Urinary bladder (tissue), 4 donors: Measurements from ENCODE around the gene GAB1. TPM values are rescaled to one million over a fixed set of nuclear protein-coding genes. Genes with fewer than 3 reads are reported as not detected.

Experiments
- DNase-seq: peaks from one replicate; pipeline ENCODE4 v3.0.0-alpha.2; 2015; ENCODE audit errors: extremely low spot score
- H3K27ac ChIP-seq: one replicate; pipeline ENCODE4 v1.5.1; 2013; ENCODE audit warnings: low read depth, mild to moderate bottlenecking, moderate library complexity
- H3K36me3 ChIP-seq: one replicate; pipeline ENCODE4 v1.6.1; 2013; ENCODE audit warnings: mild to moderate bottlenecking, moderate library complexity; ENCODE audit not compliant: insufficient read depth
- H3K4me1 ChIP-seq: one replicate; pipeline ENCODE4 v1.6.1; 2013; ENCODE audit warnings: mild to moderate bottlenecking, moderate library complexity; ENCODE audit not compliant: insufficient read depth
- H3K4me3 ChIP-seq: one replicate; pipeline ENCODE4 v1.5.1; 2013; ENCODE audit warnings: low read depth, low read length
- WGBS: extraction: QIAGEN DNeasy Blood & Tissue Kit; methylation state at CpG from one replicate; pipeline ENCODE4 v1.1.7; 2013; 5-methylcytosine and 5-hydroxymethylcytosine counted together
- polyA plus RNA-seq: library from polyadenylated mRNA; stranded (reverse); fragments of 200-250 nt; gene quantifications from one replicate; pipeline ENCODE4 v1.2.3, GENCODE V29; 2013
- total RNA-seq: library from RNA; depleted of rRNA; stranded (reverse); fragments of >200 nt; gene quantifications from one replicate; pipeline ENCODE4 v1.2.3, GENCODE V29; 2014
- donor health status: healthy with polysubstance abuse.
- donor health status: healthy.

GAB1 gene
- total and polyA plus RNA-seq, 2 donors, result 11.4 to 86.4 TPM

- Histone ChIP-seq H3K4me3 (no peak overlapping the region), H3K36me3 (peaks cover 2% of the 10 kb centered on the region), H3K4me1 (no peaks in the 10 kb centered on the region), H3K27ac (no peak overlapping the region)
- WGBS, result 83% methylated on average over 2 of the region's 2 CpGs
- DNase-seq, result no peak
Observed at GRCh38 chr4:143438710-143439109, 102.0 kb downstream of the GAB1 start.

GRCh38 chr4:143441109-143441508 is 104.4 kb downstream of the GAB1 start:
- DNase-seq, result no peak
- Histone ChIP-seq H3K36me3 (peaks cover 2% of the 10 kb centered on the region), H3K27ac (no peak overlapping the region), H3K4me1 (no peaks in the 10 kb centered on the region), H3K4me3 (no peak overlapping the region)

GRCh38 chr4:143441678-143442077 is 105.0 kb downstream of the GAB1 start:
- Histone ChIP-seq H3K4me1 (no peaks in the 10 kb centered on the region), H3K36me3 (peaks cover 2% of the 10 kb centered on the region), H3K27ac (no peak overlapping the region), H3K4me3 (no peak overlapping the region)
- DNase-seq, result no peak
- 82% methylated on average over 4 of the region's 4 CpGs for WGBS

GRCh38 chr4:143443728-143444127 is 107.1 kb downstream of the GAB1 start:
- peaks cover 2% of the 10 kb centered on the region for H3K36me3 ChIP-seq
- H3K4me1 ChIP-seq, result no peaks in the 10 kb centered on the region
- no peak overlapping the region for H3K4me3 ChIP-seq
- 35% methylated on average over 1 of the region's 1 CpG for WGBS
- no peak for DNase-seq
- H3K27ac ChIP-seq, result no peak overlapping the region

- Histone ChIP-seq H3K4me3 (no peak overlapping the region), H3K36me3 (no peaks in the 10 kb centered on the region), H3K4me1 (no peaks in the 10 kb centered on the region), H3K27ac (no peak overlapping the region)
- DNase-seq, result no peak
- 68% methylated on average over 4 of the region's 4 CpGs for WGBS
Observed at GRCh38 chr4:143451186-143451585, 114.5 kb downstream of the GAB1 start.

- Histone ChIP-seq H3K27ac (no peak overlapping the region), H3K4me1 (no peaks in the 10 kb centered on the region), H3K4me3 (no peak overlapping the region), H3K36me3 (no peaks in the 10 kb centered on the region)
- DNase-seq, result no peak
- WGBS, result 65% methylated on average over 3 of the region's 3 CpGs
Observed at GRCh38 chr4:143455211-143455610, 118.5 kb downstream of the GAB1 start.

GRCh38 chr4:143458966-143459365 is 122.3 kb downstream of the GAB1 start:
- H3K36me3 ChIP-seq, result no peaks in the 10 kb centered on the region
- H3K27ac ChIP-seq, result no peak overlapping the region
- H3K4me3 ChIP-seq, result no peak overlapping the region
- no peak for DNase-seq
- H3K4me1 ChIP-seq, result no peaks in the 10 kb centered on the region

- Histone ChIP-seq H3K27ac (no peak overlapping the region), H3K4me1 (no peaks in the 10 kb centered on the region), H3K36me3 (peaks cover 2% of the 10 kb centered on the region), H3K4me3 (no peak overlapping the region)
- DNase-seq, result no peak
- 64% methylated on average over 1 of the region's 1 CpG for WGBS
Observed at GRCh38 chr4:143473334-143474126, 136.9 kb downstream of the GAB1 start.

- H3K36me3 ChIP-seq, result no peaks in the 10 kb centered on the region
- H3K4me1 ChIP-seq, result no peaks in the 10 kb centered on the region
- H3K4me3 ChIP-seq, result no peak overlapping the region
- no peak overlapping the region for H3K27ac ChIP-seq
- no peak for DNase-seq
- 82% methylated on average over 2 of the region's 2 CpGs for WGBS
Observed at GRCh38 chr4:143477487-143477886, 140.8 kb downstream of the GAB1 start.

- no peak overlapping the region for H3K4me3 ChIP-seq
- H3K36me3 ChIP-seq, result no peaks in the 10 kb centered on the region
- DNase-seq, result no peak
- no peak overlapping the region for H3K27ac ChIP-seq
- H3K4me1 ChIP-seq, result no peaks in the 10 kb centered on the region
- 64% methylated on average over 3 of the region's 3 CpGs for WGBS
Observed at GRCh38 chr4:143481361-143481760, 144.7 kb downstream of the GAB1 start.

- no peak overlapping the region for H3K27ac ChIP-seq
- H3K4me3 ChIP-seq, result no peak overlapping the region
- H3K36me3 ChIP-seq, result no peaks in the 10 kb centered on the region
- DNase-seq, result peak; percentile 14
- H3K4me1 ChIP-seq, result no peaks in the 10 kb centered on the region
- WGBS, result 1% methylated on average over 1 of the region's 1 CpG
Observed at GRCh38 chr4:143482840-143483239, 146.2 kb downstream of the GAB1 start.

- Histone ChIP-seq H3K27ac (no peak overlapping the region), H3K36me3 (no peaks in the 10 kb centered on the region), H3K4me1 (no peaks in the 10 kb centered on the region), H3K4me3 (no peak overlapping the region)
- WGBS, result 93% methylated on average over 1 of the region's 1 CpG
- DNase-seq, result no peak
Observed at GRCh38 chr4:143486314-143486713, 149.6 kb downstream of the GAB1 start.

GRCh38 chr4:143488687-143489086 is 152.0 kb downstream of the GAB1 start:
- WGBS, result 95% methylated on average over 3 of the region's 3 CpGs

GRCh38 chr4:143489106-143489505 is 152.4 kb downstream of the GAB1 start:
- 97% methylated on average over 2 of the region's 2 CpGs for whole genome bisulfite sequencing
- DNase-seq, result no peak
- H3K27ac ChIP-seq, result no peak overlapping the region
- no peaks in the 10 kb centered on the region for H3K36me3 ChIP-seq
- no peaks in the 10 kb centered on the region for H3K4me1 ChIP-seq
- no peak overlapping the region for H3K4me3 ChIP-seq

More at GRCh38 chr4:143488687-143489086, 152.0 kb downstream of the GAB1 start:
- H3K36me3 ChIP-seq, result no peaks in the 10 kb centered on the region
- no peak overlapping the region for H3K27ac ChIP-seq
- DNase-seq, result no peak
- no peak overlapping the region for H3K4me3 ChIP-seq
- H3K4me1 ChIP-seq, result no peaks in the 10 kb centered on the region
